Frontal cortex (tissue), 4 donors: Measurements from ENCODE around the gene PRLH. TPM values are rescaled to one million over a fixed set of nuclear protein-coding genes. Genes with fewer than 3 reads are reported as not detected.

Experiments
- DNase-seq, 2 donors: peaks; one replicate each; pipeline ENCODE4 v3.0.0; 2012; ENCODE audit warnings: low spot score in 2 of 2
- FAIRE-seq: peaks from 2 replicates; lab custom pipeline; 2012; peaks lifted over from hg19 to GRCh38; lab: Jason Lieb, UNC
- small RNA-seq: library from RNA; depleted of rRNA; stranded (forward); fragments of <200 nt; gene quantifications from one replicate; pipeline ENCODE3, GENCODE V24; 2014
- total RNA-seq: library from RNA; depleted of rRNA; stranded (reverse); fragments of >200 nt; gene quantifications from one replicate; pipeline ENCODE4 v1.2.3, GENCODE V29; 2014
- donor health status: control.
- donor health status: control.
- donor health status: control.

Gene PRLH
- total RNA-seq, 1 donor from 2014 or later, result not detected

DNA sequence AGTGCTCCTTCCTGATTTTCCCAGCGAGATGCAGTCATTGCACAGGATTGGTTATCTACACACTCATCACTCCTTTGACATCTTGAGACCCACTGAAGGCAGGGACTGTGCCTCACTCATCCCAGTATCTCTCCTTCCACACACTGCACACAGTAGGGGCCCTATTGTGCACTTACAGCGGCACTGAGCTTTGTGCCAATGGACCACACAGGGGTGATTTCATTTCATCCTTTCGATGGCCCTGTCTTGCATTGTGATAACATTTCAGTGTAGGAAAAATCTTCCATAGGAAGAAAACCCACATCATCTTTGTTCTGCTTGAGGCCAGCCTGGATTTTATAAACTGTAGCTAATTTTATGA is 50.0 kb downstream of the PRLH start:
- FAIRE-seq, result no peak
- DNase-seq, result no peak

Small RNA genes within 50 kb of the gene (small RNA-seq; reads per million reads assigned to genes)
- not detected for gene RNU6-1140P

Other genes starting within 250 kb of the PRLH start
- gene COL6A3, start 152.4 kb upstream of the PRLH start, total RNA-seq, result 12.2 TPM
- 0.82 TPM for gene MLPH, start 79.3 kb upstream of the PRLH start, total RNA-seq
- 0.41 TPM for gene RAB17, start 24.2 kb downstream of the PRLH start, total RNA-seq
- 27.7 TPM for gene LRRFIP1, start 61.0 kb downstream of the PRLH start, total RNA-seq
- gene RBM44, start 232.2 kb downstream of the PRLH start, total RNA-seq, result 5.3 TPM